Neuronal stem cell (in vitro differentiated cells): ENCODE results near the gene IPO4.

Experiments
- DNase-seq: peaks from one replicate; pipeline ENCODE4 v3.0.0-alpha.2; 2013; ENCODE audit warnings: low spot score
- H2AFZ ChIP-seq: one replicate; pipeline ENCODE4 v1.6.1; 2013; ENCODE audit warnings: mild to moderate bottlenecking, low read length, inconsistent platforms
- H2AK5ac ChIP-seq: 2 replicates; pipeline ENCODE4 v1.6.1; 2013; ENCODE audit warnings: low read depth, mild to moderate bottlenecking, inconsistent platforms, low read length, moderate library complexity, mixed read lengths
- H2BK120ac ChIP-seq: 2 replicates; pipeline ENCODE4 v1.6.1; 2013; ENCODE audit warnings: low read depth, mild to moderate bottlenecking, inconsistent platforms, low read length, moderate library complexity, mixed read lengths
- H2BK12ac ChIP-seq: one replicate; pipeline ENCODE4 v1.6.1; 2013; ENCODE audit warnings: low read length, inconsistent platforms
- H2BK15ac ChIP-seq: 2 replicates; pipeline ENCODE4 v1.6.1; 2013; ENCODE audit warnings: mild to moderate bottlenecking, low read length, inconsistent platforms, mixed read lengths
- H2BK5ac ChIP-seq: one replicate; pipeline ENCODE4 v1.6.1; 2013; ENCODE audit warnings: inconsistent platforms, mild to moderate bottlenecking, low read length, moderate library complexity
- H3K14ac ChIP-seq: one replicate; pipeline ENCODE4 v1.6.1; 2013; ENCODE audit warnings: low read length, inconsistent platforms
- H3K18ac ChIP-seq: 2 replicates; pipeline ENCODE4 v1.6.1; 2013; ENCODE audit warnings: low read length, inconsistent platforms
- H3K23ac ChIP-seq: 2 replicates; pipeline ENCODE4 v1.6.1; 2013; ENCODE audit warnings: low read depth, mild to moderate bottlenecking, mixed read lengths, low read length, inconsistent platforms; ENCODE audit not compliant: poor library complexity
- H3K27ac ChIP-seq: replicated peaks from 3 replicates; pipeline ENCODE4 v1.5.1; 2013; ENCODE audit warnings: low read length, inconsistent platforms
- H3K27me3 ChIP-seq, 3 experiments: 2 replicates each; pipeline ENCODE4 v1.6.1; 2013; ENCODE audit warnings: low read length in 3 of 3, mild to moderate bottlenecking in 2 of 3, inconsistent platforms in 1 of 3, low read depth in 1 of 3, mixed read lengths in 1 of 3, moderate library complexity in 1 of 3; ENCODE audit not compliant: control insufficient read depth in 3 of 3, insufficient read depth in 3 of 3
- H3K36me3 ChIP-seq, 2 donors: replicated peaks in 1 of 2; 2 replicates each; pipeline ENCODE4 v1.6.1; 2013; ENCODE audit warnings: low read length in 2 of 2; ENCODE audit not compliant: control insufficient read depth in 2 of 2, insufficient read depth in 2 of 2
- H3K4ac ChIP-seq: 2 replicates; pipeline ENCODE4 v1.6.1; 2013; ENCODE audit warnings: inconsistent platforms, mild to moderate bottlenecking, low read length, moderate library complexity
- H3K4me1 ChIP-seq, 2 donors: 1 replicate in 1 of 2; 2 replicates in 1 of 2; pipeline ENCODE4 v1.6.1; 2013; ENCODE audit warnings: low read length in 2 of 2, low read depth in 1 of 2; ENCODE audit not compliant: control insufficient read depth in 2 of 2, insufficient read depth in 1 of 2
- H3K4me2 ChIP-seq: one replicate; pipeline ENCODE4 v1.6.1; 2013; ENCODE audit warnings: mild to moderate bottlenecking, low read length, inconsistent platforms; ENCODE audit not compliant: insufficient read depth, poor library complexity, severe bottlenecking
- H3K4me3 ChIP-seq, 2 donors: 2 replicates each; pipeline ENCODE4 v1.5.1; 2013; ENCODE audit warnings: low read length in 2 of 2, mild to moderate bottlenecking in 2 of 2, inconsistent platforms in 1 of 2, moderate library complexity in 1 of 2
- H3K79me1 ChIP-seq: one replicate; pipeline ENCODE4 v1.6.1; 2013; ENCODE audit warnings: low read depth, mild to moderate bottlenecking, inconsistent platforms, low read length, moderate library complexity
- H3K9ac ChIP-seq: one replicate; pipeline ENCODE4 v1.6.1; 2013; ENCODE audit warnings: mild to moderate bottlenecking, low read depth, low read length, inconsistent platforms; ENCODE audit not compliant: poor library complexity
- H3K9me3 ChIP-seq, 2 donors: replicated peaks in 1 of 2; 2 replicates each; pipeline versions ENCODE3 to v1.6.1; 2013; ENCODE audit warnings: low read length in 2 of 2, mild to moderate bottlenecking in 2 of 2, inconsistent platforms in 1 of 2, low read depth in 1 of 2, mixed read lengths in 1 of 2, moderate library complexity in 1 of 2; ENCODE audit not compliant: control insufficient read depth in 2 of 2, insufficient read depth in 1 of 2
- H4K8ac ChIP-seq: one replicate; pipeline ENCODE4 v1.6.1; 2013; ENCODE audit warnings: low read depth, mild to moderate bottlenecking, inconsistent platforms, low read length, moderate library complexity
- H4K91ac ChIP-seq: one replicate; pipeline ENCODE4 v1.6.1; 2013; ENCODE audit warnings: low read length, low read depth, mild to moderate bottlenecking, inconsistent platforms; ENCODE audit not compliant: poor library complexity
- WGBS, 2 donors: extraction: QIAGEN DNeasy Blood & Tissue Kit; methylation state at CpG; one replicate each; pipeline ENCODE4 v1.1.7; 2013; ENCODE audit warnings: missing lambda C conversion rate in 2 of 2, mixed read lengths in 1 of 2; ENCODE audit not compliant: insufficient read length in 2 of 2, insufficient replicate concordance in 1 of 2; ENCODE audit errors: extremely low coverage in 2 of 2; 5-methylcytosine and 5-hydroxymethylcytosine counted together

Gene IPO4

DNA sequence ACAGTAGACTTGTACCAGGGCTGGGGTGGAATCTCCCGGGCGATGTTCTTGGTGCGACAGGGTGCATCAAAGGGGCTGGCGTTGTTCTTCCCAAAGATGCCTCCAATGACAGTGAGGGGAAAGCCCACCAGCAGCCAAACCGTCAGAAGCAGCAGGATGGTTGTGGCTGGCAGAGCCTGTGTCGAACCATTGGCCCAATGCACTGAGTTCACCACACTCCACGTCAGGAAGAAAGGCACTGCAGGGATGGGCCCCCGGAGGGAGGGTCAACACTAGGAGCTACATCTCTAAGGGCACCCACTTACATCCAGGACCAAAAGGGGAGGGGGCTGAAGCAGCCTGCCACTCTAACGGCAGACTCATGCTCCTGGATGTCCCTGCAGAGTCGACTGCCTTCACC is 1.8 kb upstream of the IPO4 start:
- H3K18ac ChIP-seq, result no peak overlapping the region
- H3K9ac ChIP-seq, result no peak overlapping the region
- H3K23ac ChIP-seq, result no peak overlapping the region
- no peaks in the 10 kb centered on the region for H3K9me3 ChIP-seq
- H2BK15ac ChIP-seq, result no peak overlapping the region
- no peak overlapping the region for H3K27ac ChIP-seq
- H3K4me2 ChIP-seq, result no peak overlapping the region
- H3K4me1 ChIP-seq, result peaks cover 7 to 9% of the 10 kb centered on the region in 2 donors
- H4K91ac ChIP-seq, result no peak overlapping the region
- H3K14ac ChIP-seq, result no peak overlapping the region
- no peak overlapping the region for H2BK120ac ChIP-seq
- no CpG with 5 or more reads among the region's 10 CpGs for WGBS, 2 donors
- H2AFZ ChIP-seq, result no peak overlapping the region
- H3K36me3 ChIP-seq, result peaks cover 39 to 66% of the 10 kb centered on the region in 2 donors
- H3K79me1 ChIP-seq, result peaks cover 9% of the 10 kb centered on the region
- no peak overlapping the region for H2BK5ac ChIP-seq
- H2AK5ac ChIP-seq, result no peak overlapping the region
- H2BK12ac ChIP-seq, result no peak overlapping the region
- H3K4ac ChIP-seq, result no peak overlapping the region
- no peak overlapping the region for H4K8ac ChIP-seq
- H3K4me3 ChIP-seq, result no peak overlapping the region
- DNase-seq, result no peak
- no peaks in the 10 kb centered on the region for H3K27me3 ChIP-seq

DNA sequence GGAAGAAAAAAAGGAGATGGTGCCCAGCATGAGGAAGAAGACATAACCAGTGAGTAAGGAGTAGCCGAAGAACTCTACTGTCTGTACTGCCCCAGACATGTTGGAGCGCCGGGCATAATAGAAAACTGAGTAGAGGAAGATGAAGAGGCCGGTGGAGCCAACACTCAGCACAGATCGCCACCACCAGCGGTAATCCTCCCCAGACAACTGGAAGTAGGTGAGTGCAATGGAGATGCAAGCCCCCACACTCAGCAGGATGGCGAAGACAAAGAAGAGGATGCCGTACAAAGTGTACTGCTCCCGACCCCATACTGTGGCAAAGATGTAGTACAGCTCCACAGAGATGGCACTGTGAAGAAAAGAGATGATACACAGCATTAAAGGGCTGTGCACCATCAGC is 844 bp upstream of the IPO4 start:
- DNase-seq, result no peak
- H3K14ac ChIP-seq, result no peak overlapping the region
- no peak overlapping the region for H3K4me2 ChIP-seq
- H3K36me3 ChIP-seq, result peaks cover 48 to 72% of the 10 kb centered on the region in 2 donors
- peak overlapping the region; percentile 45 for H2AFZ ChIP-seq
- no peak overlapping the region for H3K4me3 ChIP-seq
- H3K23ac ChIP-seq, result no peak overlapping the region
- no peak overlapping the region for H3K27ac ChIP-seq
- H2BK5ac ChIP-seq, result no peak overlapping the region
- H3K9ac ChIP-seq, result no peak overlapping the region
- WGBS, 2 donors, result no CpG with 5 or more reads among the region's 9 CpGs
- H3K27me3 ChIP-seq, result no peaks in the 10 kb centered on the region
- H2BK15ac ChIP-seq, result no peak overlapping the region
- H4K91ac ChIP-seq, result no peak overlapping the region
- H2BK120ac ChIP-seq, result no peak overlapping the region
- no peaks in the 10 kb centered on the region for H3K9me3 ChIP-seq
- peaks cover 5 to 7% of the 10 kb centered on the region in 2 donors for H3K4me1 ChIP-seq
- H4K8ac ChIP-seq, result no peak overlapping the region
- H3K18ac ChIP-seq, result no peak overlapping the region
- H3K4ac ChIP-seq, result no peak overlapping the region
- no peak overlapping the region for H2BK12ac ChIP-seq
- no peak overlapping the region for H2AK5ac ChIP-seq
- H3K79me1 ChIP-seq, result peaks cover 9% of the 10 kb centered on the region

DNA sequence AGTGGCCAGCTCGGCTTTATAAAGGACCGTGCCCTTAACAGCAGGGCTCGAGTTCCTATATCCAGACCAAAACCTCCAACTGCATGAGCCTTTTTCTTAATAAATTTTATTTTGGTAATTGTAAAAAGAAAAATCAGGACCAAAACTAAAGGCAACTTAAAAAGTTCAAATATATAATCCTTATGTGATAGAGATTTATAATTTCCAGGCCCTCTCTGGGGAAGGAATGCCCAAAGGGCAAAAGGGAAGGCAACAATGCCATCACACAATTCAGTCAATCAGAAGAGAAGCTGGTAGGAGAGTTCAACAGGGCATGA is 401 bp upstream of the IPO4 start:
- H2BK120ac ChIP-seq, result no peak overlapping the region
- no peaks in the 10 kb centered on the region for H3K27me3 ChIP-seq
- H2BK15ac ChIP-seq, result no peak overlapping the region
- DNase-seq, result no peak
- no peak overlapping the region for H3K14ac ChIP-seq
- peak overlapping the region; percentile 45 for H2AFZ ChIP-seq
- no peak overlapping the region for H3K18ac ChIP-seq
- no peak overlapping the region for H2AK5ac ChIP-seq
- no peak overlapping the region for H3K4me2 ChIP-seq
- peak overlapping the region in 1 of 2 donors; percentile 79 for H3K4me3 ChIP-seq
- H3K79me1 ChIP-seq, result peaks cover 9% of the 10 kb centered on the region
- H3K4me1 ChIP-seq, result peaks cover 4 to 7% of the 10 kb centered on the region in 2 donors
- peaks cover 47 to 72% of the 10 kb centered on the region in 2 donors for H3K36me3 ChIP-seq
- no peak overlapping the region for H2BK5ac ChIP-seq
- no peaks in the 10 kb centered on the region for H3K9me3 ChIP-seq
- H2BK12ac ChIP-seq, result no peak overlapping the region
- H4K8ac ChIP-seq, result no peak overlapping the region
- WGBS, 2 donors, result no CpG with 5 or more reads among the region's 3 CpGs
- H3K4ac ChIP-seq, result no peak overlapping the region
- H3K9ac ChIP-seq, result no peak overlapping the region
- no peak overlapping the region for H3K27ac ChIP-seq
- H4K91ac ChIP-seq, result no peak overlapping the region
- H3K23ac ChIP-seq, result no peak overlapping the region

DNA sequence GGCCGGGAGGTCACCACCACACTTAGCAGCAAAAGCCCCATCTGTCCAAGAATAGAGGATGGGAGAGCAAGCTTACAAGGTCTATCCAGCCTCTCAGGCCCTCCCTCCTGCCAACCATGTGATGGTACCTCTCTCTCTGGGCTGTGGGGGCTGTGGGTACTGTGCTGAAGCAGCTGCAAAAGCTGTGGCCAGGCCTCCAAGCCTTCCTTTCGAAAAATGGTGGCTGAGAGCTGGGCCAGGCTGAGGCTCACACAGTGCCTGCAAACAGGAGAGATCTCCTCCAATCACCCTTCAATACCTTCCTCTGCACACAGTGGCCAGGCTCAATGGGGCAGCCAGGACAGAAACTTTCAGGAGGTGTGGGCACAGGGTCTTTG is 1.1 kb downstream of the IPO4 start:
- Histone ChIP-seq H3K4me3 (peak overlapping the region; percentile 33 to 79), H4K91ac (no peak overlapping the region), H2AK5ac (no peak overlapping the region), H2BK12ac (no peak overlapping the region), H2BK5ac (no peak overlapping the region), H3K9me3 (no peaks in the 10 kb centered on the region), H3K4me1 (peaks cover 4 to 7% of the 10 kb centered on the region in 2 donors), H3K14ac (no peak overlapping the region), H3K4ac (no peak overlapping the region), H3K27me3 (no peaks in the 10 kb centered on the region), H3K36me3 (peaks cover 51 to 77% of the 10 kb centered on the region in 2 donors), H2BK120ac (no peak overlapping the region), H4K8ac (no peak overlapping the region), H3K23ac (no peak overlapping the region), H2AFZ (no peak overlapping the region), H2BK15ac (no peak overlapping the region), H3K4me2 (peak overlapping the region; percentile 92), H3K9ac (no peak overlapping the region), H3K79me1 (peaks cover 7% of the 10 kb centered on the region), H3K18ac (no peak overlapping the region), H3K27ac (no peak overlapping the region)
- no CpG with 5 or more reads among the region's 2 CpGs for WGBS, 2 donors
- no peak for DNase-seq
